HUES64 (cell line): ENCODE measurements around the gene GCK.

Source experiments
- H3K27ac ChIP-seq: 2 replicates; pipeline ENCODE4 v1.7.0; 2013; ENCODE audit warnings: low read depth, low read length, inconsistent platforms
- H3K27me3 ChIP-seq: 2 replicates; pipeline ENCODE4 v1.6.1; 2013; ENCODE audit warnings: mild to moderate bottlenecking, low read length; ENCODE audit not compliant: insufficient read depth
- H3K36me3 ChIP-seq: 2 replicates; pipeline ENCODE4 v1.6.1; 2013; ENCODE audit warnings: mild to moderate bottlenecking, low read length; ENCODE audit not compliant: insufficient read depth
- H3K4me1 ChIP-seq: 2 replicates; pipeline ENCODE4 v1.6.1; 2013; ENCODE audit warnings: mild to moderate bottlenecking, low read length, moderate library complexity; ENCODE audit not compliant: insufficient read depth
- H3K4me3 ChIP-seq: 2 replicates; pipeline ENCODE4 v1.5.1; 2013; ENCODE audit warnings: mild to moderate bottlenecking, low read length, moderate library complexity
- H3K9ac ChIP-seq: 2 replicates; pipeline ENCODE4 v1.6.1; 2013; ENCODE audit warnings: mild to moderate bottlenecking, low read depth, low read length
- H3K9me3 ChIP-seq: 2 replicates; pipeline ENCODE4 v1.6.1; 2013; ENCODE audit warnings: low read depth, low read length; ENCODE audit not compliant: insufficient read depth
- whole genome bisulfite sequencing: fragments of 150-250, 120-280 bp; methylation state at CpG from one replicate; pipeline ENCODE4 v1.1.7; 2013; ENCODE audit warnings: missing lambda C conversion rate; 5-methylcytosine and 5-hydroxymethylcytosine counted together

Gene GCK

GRCh38 chr7:44144426-44144967 is 44.7 kb downstream of the GCK start:
- WGBS = 92% methylated on average over 5 of the region's 6 CpGs

DNA sequence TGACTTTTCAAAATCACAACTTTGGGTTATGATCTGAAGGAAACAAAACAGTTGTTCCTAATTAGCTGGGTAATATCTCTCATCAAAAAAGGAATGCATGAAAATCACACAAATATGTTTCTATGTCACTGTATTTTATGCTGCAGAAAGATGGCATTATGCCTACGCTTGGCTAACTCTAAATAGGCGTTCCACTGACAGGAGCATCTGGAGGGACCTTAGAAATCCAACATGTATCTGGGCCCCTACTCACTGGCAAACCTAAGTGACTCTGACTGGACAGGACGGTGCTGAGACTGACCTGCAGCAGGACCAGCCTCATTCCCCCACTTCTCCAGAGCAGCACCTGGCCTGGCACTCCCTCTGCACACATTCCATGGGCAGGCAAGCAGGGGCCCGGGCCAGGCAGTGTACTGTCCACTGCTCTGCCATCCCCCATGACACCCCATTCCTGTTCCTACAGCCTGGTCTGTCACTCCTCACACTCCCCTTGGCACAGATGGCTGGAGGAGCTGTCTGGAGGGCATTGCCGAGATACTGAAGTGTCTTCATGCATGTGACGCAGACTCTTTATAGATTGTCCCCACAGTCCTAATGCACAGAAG is 45.5 kb downstream of the GCK start:
- Histone ChIP-seq H3K27ac (no peak overlapping the region), H3K9me3 (no peaks in the 10 kb centered on the region), H3K4me3 (no peak overlapping the region), H3K36me3 (no peaks in the 10 kb centered on the region), H3K4me1 (peaks cover 18% of the 10 kb centered on the region), H3K27me3 (peaks cover 30% of the 10 kb centered on the region), H3K9ac (no peak overlapping the region)
- 86% methylated on average over 6 of the region's 6 CpGs for WGBS

More at GRCh38 chr7:44144426-44144967, 44.7 kb downstream of the GCK start:
- Histone ChIP-seq H3K9ac (no peak overlapping the region), H3K36me3 (no peaks in the 10 kb centered on the region), H3K4me1 (peaks cover 18% of the 10 kb centered on the region), H3K9me3 (no peaks in the 10 kb centered on the region), H3K4me3 (no peak overlapping the region), H3K27ac (no peak overlapping the region), H3K27me3 (peaks cover 30% of the 10 kb centered on the region)

- no peak overlapping the region for H3K9ac ChIP-seq
- no peak overlapping the region for H3K27ac ChIP-seq
- 89% methylated on average over 4 of the region's 4 CpGs for WGBS
- no peaks in the 10 kb centered on the region for H3K9me3 ChIP-seq
- no peak overlapping the region for H3K4me3 ChIP-seq
- peaks cover 30% of the 10 kb centered on the region for H3K27me3 ChIP-seq
- no peaks in the 10 kb centered on the region for H3K36me3 ChIP-seq
- H3K4me1 ChIP-seq = peaks cover 8% of the 10 kb centered on the region; the same call in 1 of the 2 replicates
These were observed 47.2 kb downstream of the GCK start for GRCh38 chr7:44142028-44142427.

- Histone ChIP-seq H3K27ac (no peak within 1 kb of the TSS), H3K36me3 (no peaks in the 10 kb centered on the region), H3K9me3 (no peaks in the 10 kb centered on the region), H3K4me3 (no peak within 1 kb of the TSS), H3K4me1 (peaks cover 1% of the 10 kb centered on the region; the same call in 1 of the 2 replicates), H3K27me3 (peaks cover 28% of the 10 kb centered on the region), H3K9ac (no peak within 1 kb of the TSS)
- WGBS = 68% methylated on average over 6 of the region's 6 CpGs
These were observed 47.9 kb downstream of the GCK start, which contains the start of gene MYL7 for GRCh38 chr7:44141221-44141850. MYL7 (minus strand) TSS chr7:44141332; CDS start chr7:44141305, 27 bp downstream.

DNA sequence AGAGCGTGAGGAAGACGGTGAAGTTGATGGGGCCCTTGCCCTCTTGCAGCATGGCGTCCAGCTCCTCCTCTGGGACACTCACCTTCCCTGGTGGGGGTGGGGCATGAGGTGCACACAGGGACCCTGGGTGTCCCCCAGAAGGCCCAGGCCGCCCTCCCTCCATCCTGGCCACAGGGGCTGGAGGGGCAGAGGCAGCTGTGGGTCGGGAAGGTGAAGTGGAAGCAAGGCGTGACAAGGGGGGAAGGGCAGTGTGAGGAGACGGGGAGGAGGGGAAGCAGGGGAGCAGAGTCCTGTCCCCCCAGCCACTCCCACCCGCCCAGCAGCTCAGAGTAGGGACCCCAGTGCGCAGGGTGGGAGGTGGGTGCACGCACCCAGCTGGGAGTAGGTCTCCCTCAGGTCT is 48.9 kb downstream of the GCK start:
- Histone ChIP-seq H3K4me1 (no peaks in the 10 kb centered on the region), H3K9me3 (no peaks in the 10 kb centered on the region), H3K27ac (no peak overlapping the region), H3K9ac (no peak overlapping the region), H3K27me3 (peaks cover 20% of the 10 kb centered on the region), H3K4me3 (no peak overlapping the region), H3K36me3 (no peaks in the 10 kb centered on the region)
- 92% methylated on average over 10 of the region's 10 CpGs for WGBS

- peaks cover 15% of the 10 kb centered on the region for H3K27me3 ChIP-seq
- H3K4me1 ChIP-seq = no peaks in the 10 kb centered on the region
- H3K9ac ChIP-seq = no peak overlapping the region
- WGBS = 95% methylated on average over 14 of the region's 14 CpGs
- H3K27ac ChIP-seq = no peak overlapping the region
- no peaks in the 10 kb centered on the region for H3K36me3 ChIP-seq
- H3K4me3 ChIP-seq = no peak overlapping the region
- no peaks in the 10 kb centered on the region for H3K9me3 ChIP-seq
These were observed 49.8 kb downstream of the GCK start for GRCh38 chr7:44139311-44140010.

DNA sequence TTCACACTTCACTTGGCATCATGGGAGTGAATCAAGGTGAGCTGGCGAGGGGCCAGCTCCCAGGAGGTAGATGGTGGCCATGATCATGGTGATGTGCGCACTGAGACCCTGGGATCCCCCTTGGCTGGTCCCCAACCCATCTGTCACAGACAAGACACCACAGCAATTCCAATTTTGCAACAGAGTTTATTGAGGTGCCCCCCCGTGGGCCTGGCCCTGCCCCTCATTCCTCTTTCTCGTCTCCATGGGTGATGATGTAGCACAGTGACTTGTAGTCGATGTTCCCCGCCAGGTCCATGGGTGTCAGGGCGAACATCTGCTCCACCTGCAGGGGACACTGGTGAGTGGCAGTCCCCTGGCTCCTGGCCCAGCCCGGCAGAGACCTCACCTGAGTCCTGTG is 50.5 kb downstream of the GCK start:
- Histone ChIP-seq H3K9ac (no peak overlapping the region), H3K4me3 (no peak overlapping the region), H3K27me3 (peaks cover 7% of the 10 kb centered on the region; the same call in 1 of the 2 replicates), H3K4me1 (no peaks in the 10 kb centered on the region), H3K36me3 (no peaks in the 10 kb centered on the region), H3K9me3 (no peaks in the 10 kb centered on the region), H3K27ac (no peak overlapping the region)
- WGBS = 90% methylated on average over 8 of the region's 8 CpGs

DNA sequence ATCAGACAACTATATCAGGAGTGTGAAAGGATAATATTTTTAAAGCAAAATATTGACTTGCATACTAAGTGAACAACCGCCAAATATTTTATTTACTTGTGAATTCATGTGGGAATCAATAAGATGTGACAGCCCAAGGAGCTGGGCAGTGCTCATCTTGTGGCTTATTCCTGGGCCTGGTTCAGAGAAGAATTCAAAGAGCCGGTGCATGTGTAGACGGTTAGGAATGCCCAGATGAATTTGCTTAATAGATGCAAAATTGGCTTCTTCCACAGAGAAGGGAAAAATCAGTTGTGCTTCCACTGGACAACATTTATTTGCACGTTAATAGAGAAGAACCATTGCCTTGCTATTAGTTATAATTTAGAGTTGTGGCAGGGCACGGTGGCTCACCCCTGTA is 52.5 kb downstream of the GCK start:
- Histone ChIP-seq H3K36me3 (no peaks in the 10 kb centered on the region), H3K4me1 (peaks cover 5% of the 10 kb centered on the region; the same call in 1 of the 2 replicates), H3K27ac (no peak overlapping the region), H3K4me3 (no peak overlapping the region), H3K9me3 (no peaks in the 10 kb centered on the region), H3K9ac (no peak overlapping the region), H3K27me3 (peaks cover 6% of the 10 kb centered on the region)
- WGBS = 92% methylated on average over 5 of the region's 5 CpGs

DNA sequence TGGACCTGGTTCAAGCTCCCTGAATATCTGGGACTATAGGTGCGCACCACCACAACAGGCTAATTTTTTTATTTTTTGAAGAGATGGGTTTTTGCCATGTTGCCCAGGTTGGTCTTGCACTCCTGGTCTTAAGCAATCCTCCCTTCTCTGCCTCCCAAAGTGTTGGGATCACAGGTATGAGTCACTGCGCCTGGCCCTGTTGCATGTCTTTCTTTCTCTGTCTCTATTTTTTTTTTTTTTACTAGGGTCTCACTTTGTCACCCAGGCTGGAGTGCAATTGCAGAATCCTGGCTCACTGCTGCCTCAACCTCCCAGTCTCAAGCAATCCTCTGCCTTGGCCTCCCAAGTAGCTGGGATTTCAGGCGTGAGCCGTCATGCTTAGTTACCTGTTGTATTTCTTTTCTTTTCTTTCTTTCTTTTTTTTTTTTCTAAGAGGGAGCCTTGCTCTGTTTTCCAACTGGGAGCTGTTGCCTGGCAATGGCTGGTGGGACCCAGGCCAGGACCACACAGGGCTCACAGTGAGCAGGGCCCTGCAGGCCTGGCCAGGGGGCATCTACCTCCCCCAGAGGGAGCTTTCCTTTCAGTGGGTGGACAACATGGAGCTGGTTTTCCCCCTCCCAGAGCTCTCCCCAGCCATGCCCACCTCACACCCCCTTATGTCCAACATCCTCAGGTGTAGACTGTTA is 54.2 kb downstream of the GCK start:
- H3K4me3 ChIP-seq = no peak overlapping the region
- H3K36me3 ChIP-seq = no peaks in the 10 kb centered on the region
- H3K4me1 ChIP-seq = peaks cover 5% of the 10 kb centered on the region; the same call in 1 of the 2 replicates
- 88% methylated on average over 4 of the region's 4 CpGs for WGBS
- no peak overlapping the region for H3K27ac ChIP-seq
- H3K9ac ChIP-seq = no peak overlapping the region
- no peaks in the 10 kb centered on the region for H3K9me3 ChIP-seq
- H3K27me3 ChIP-seq = peaks cover 9% of the 10 kb centered on the region

- Histone ChIP-seq H3K27me3 (peaks cover 9% of the 10 kb centered on the region), H3K27ac (no peak overlapping the region), H3K9me3 (no peaks in the 10 kb centered on the region), H3K4me1 (peaks cover 5% of the 10 kb centered on the region; the same call in 1 of the 2 replicates), H3K9ac (no peak overlapping the region), H3K4me3 (no peak overlapping the region), H3K36me3 (no peaks in the 10 kb centered on the region)
- 36% methylated on average over 3 of the region's 3 CpGs for WGBS
These were observed 55.9 kb downstream of the GCK start for GRCh38 chr7:44133295-44133694.
